ENCODE measurements around the gene KRT8. TPM values are rescaled to one million over a fixed set of nuclear protein-coding genes. Genes with fewer than 3 reads are reported as not detected.

KRT8 gene
- total RNA-seq = 815 TPM

DNA sequence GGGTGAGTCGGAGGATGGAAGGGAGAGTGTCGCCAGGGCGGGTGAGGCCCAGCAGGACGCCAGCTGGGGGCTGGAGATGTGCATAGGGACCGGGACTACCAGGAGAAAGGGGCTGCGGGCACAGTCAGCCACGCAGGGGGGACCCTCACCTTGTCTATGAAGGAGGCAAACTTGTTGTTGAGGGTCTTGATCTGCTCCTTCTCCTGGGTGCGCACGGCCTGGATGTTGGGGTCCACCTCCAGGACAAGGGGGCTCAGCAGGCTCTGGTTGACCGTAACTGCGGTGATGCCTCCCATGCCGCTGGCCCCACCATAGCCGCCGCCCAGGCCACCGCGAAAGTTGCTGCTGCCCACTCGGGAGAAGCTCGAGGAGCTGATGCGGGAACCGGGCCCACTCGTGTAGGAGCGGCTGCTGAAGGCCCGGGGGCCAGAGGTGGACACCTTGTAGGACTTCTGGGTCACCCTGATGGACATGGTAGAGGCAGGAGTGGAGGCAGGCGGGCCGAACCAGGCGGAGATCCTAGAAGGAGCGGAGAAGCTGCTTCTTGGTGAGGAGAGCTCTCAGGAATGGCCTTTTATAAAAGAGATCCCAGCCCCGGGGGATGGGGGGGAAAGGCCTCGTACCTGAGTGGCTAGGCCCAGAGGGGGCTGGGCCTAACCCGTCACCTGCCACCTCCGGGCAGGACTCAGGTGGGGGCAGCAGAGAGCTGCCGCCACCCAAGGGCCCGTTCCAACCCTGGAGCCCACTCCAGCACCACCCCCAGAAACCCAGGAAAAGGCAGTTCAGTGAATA lies at the start of gene KRT8:
KRT8 (minus strand) TSS at position 568 of the 792 bp plus-strand sequence; CDS start at position 473, 95 bp downstream.
- DNase-seq (ENCODE audit: low spot score) = peak; percentile 91

- DNase-seq (ENCODE audit: low spot score) = no peak
Measured at GRCh38 chr12:52953181-52953841, 48.4 kb upstream of the KRT8 start.

GRCh38 chr12:52952076-52952801 lies 47.4 kb upstream of the KRT8 start:
- no peak for DNase-seq (ENCODE audit: low spot score)

- DNase-seq (ENCODE audit: low spot score) = no peak
Measured at GRCh38 chr12:52951640-52952039, 46.8 kb upstream of the KRT8 start.

GRCh38 chr12:52951126-52951525 lies 46.2 kb upstream of the KRT8 start:
- no peak for DNase-seq (ENCODE audit: low spot score)

- no peak for DNase-seq (ENCODE audit: low spot score)
Measured at GRCh38 chr12:52950553-52950952, 45.7 kb upstream of the KRT8 start.

- peak; percentile 82 for DNase-seq (ENCODE audit: low spot score)
Measured at GRCh38 chr12:52949413-52950331, 44.8 kb upstream of the KRT8 start.

DNA sequence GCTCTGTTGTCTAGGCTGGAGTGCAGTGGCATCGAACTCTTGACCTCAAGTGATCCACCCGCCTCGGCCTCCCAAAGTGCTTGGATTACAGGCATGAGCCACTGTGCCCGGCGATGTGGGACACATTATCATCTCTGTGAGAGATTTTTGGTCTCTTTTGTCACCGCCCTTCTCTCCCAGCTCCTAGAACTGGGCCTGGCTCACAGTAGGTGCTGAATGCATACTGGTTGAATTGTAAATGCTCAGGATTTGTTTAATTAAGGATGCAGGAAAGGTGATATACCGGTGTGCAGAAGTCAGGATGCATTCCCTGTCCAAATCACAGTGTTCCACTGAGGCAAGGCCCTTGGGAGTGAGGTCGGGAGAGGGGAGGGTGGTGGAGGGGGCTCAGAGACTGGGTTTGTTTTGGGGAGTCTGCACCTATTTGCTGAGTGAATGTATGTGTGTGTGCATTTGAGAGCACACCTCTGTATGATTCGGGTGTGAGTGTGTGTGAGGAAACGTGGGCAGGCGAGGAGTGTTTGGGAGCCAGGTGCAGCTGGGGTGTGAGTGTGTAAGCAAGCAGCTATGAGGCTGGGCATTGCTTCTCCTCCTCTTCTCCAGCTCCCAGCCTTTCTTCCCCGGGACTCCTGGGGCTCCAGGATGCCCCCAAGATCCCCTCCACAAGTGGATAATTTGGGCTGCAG lies 43.0 kb upstream of the KRT8 start:
- DNase-seq (ENCODE audit: low spot score) = no peak

GRCh38 chr12:52946797-52947547 lies 42.1 kb upstream of the KRT8 start:
- peak; percentile 48 for DNase-seq (ENCODE audit: low spot score)

DNA sequence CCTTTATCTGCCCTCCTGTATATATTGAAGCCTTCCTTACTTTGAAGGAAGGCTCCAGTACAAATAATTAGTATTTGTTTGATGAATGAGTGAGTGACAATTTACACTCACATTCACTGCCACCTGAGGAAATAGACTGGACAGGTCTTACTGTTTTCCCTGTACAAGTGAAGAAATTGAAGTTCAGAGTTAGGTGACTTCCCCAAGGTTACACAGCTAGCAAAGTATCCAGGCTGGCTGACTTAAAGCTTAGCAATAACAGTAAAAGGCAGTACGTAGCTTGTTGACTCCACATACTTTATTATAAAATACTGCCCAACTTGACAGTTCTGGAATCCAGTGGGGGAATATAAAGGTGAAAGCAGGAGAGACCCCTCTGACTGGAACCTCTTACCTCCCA lies 41.5 kb upstream of the KRT8 start:
- DNase-seq (ENCODE audit: low spot score) = no peak

DNA sequence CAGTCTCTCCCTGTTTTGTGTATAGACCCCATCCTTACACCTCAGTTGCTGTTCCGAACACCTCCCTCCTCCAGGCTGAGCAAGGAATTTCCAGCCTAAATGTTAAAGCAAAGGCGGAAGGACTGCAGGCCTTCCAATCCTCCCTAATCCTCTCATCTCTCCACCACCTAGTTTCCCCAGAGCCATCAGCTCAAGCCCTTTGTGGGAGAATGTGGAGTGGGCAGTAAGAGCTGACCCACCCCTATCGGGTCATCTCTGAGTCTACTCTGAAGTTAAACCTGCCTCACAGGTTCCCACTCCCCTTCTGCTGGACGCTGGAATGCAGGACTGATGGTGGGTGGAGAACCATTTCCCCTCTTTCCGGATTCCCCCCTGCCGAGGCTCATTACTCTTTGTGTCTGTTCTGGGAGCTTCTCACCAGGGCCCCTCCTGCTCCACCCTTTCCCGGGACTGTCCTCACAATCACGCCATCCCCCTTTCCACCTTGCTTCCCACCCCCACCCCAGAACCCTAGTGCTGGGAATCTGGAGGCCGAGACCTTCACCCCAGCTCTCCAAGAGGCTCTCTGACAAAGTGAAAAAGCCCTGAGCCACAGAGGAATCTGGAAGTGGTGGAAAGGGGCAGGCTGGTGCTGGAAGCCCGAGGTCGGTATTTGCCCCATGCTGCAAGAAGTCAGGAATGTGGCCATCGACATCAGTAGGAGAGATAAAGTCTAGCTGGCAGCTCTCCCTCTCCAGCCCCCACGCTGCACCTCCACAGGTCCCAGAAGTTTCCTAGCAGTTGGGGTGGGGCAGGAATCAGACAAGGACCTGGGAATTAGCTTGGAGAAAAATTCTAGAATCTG lies 40.7 kb upstream of the KRT8 start:
- peak; percentile 44 for DNase-seq (ENCODE audit: low spot score)

DNA sequence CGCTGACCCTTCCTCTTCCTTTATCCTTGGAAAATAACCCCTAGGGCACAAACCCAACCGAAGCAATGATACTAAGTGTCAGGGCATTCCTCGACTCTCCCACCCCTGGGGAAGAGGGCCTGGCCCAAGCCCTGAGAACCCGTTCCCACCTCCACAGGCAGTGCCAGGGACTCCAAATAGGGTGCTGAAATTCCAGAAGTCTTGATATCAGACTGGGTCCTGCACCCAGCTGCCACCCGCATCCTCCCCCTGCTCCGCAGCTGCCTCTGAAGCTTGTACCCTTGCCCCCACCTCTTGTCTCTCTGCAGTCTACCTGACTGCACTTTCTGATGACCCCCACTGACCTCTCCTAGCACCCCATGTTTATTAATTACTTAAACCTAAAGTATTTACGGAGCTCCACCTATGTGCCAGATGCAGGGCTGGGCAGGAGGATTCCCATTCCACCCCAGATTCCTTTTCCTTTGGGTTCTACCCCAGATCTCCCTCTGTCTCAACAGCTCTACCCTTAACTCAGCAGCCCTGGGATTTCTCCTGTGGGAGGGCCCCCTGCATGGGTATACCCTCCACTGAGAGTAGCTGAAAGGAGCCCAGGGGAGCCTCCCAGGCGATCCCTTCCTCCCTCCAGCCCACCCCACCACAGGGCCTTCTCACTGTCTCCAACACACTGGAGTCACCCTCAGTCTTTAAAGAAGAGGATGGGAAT lies 40.0 kb upstream of the KRT8 start:
- DNase-seq (ENCODE audit: low spot score) = no peak

- no peak for DNase-seq (ENCODE audit: low spot score)
Measured at GRCh38 chr12:52942901-52943181, 38.0 kb upstream of the KRT8 start.

DNA sequence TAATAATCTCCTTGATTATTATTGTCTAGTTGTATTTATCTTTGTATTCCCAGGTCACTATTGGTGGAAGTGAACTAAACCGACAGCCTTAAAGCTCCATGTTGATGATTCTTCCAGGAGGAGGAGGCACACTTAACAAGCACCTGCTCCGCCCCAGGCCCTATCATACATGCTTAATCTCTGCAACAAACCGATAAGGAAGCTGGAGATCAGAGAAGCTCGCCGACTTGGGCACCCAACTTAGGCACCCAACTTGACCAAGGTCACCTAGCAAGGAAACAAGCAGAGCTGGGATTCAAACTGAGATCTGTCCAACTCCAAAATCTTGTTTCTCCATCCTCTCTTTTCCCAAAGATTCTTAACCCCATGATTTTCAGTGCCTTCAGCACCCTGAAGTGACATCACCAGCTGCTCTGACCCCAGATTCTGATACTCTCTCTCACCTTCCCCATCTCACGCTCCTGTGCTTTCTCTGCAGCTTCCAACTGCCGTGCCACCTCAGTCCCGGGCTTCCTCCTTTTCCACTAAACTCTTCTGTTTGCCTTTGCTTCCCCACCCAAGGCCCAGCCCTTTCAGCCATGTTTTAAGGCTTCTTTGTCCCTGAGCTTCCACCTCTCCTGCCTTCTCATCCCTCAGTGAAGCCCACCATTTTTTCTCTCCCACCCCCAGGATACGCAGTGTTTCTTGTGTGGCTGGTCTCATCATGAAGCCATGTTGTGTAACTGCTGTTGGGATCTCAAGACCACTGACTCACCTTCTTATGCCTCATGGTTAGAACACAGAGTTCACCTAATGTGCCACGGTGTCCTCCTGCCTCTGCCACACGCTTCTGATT lies 37.4 kb upstream of the KRT8 start:
- no peak for DNase-seq (ENCODE audit: low spot score)

- no peak for DNase-seq (ENCODE audit: low spot score)
Measured at GRCh38 chr12:52929538-52929937, 24.7 kb upstream of the KRT8 start.

GRCh38 chr12:52927964-52928363 lies 23.1 kb upstream of the KRT8 start:
- DNase-seq (ENCODE audit: low spot score) = no peak

DNA sequence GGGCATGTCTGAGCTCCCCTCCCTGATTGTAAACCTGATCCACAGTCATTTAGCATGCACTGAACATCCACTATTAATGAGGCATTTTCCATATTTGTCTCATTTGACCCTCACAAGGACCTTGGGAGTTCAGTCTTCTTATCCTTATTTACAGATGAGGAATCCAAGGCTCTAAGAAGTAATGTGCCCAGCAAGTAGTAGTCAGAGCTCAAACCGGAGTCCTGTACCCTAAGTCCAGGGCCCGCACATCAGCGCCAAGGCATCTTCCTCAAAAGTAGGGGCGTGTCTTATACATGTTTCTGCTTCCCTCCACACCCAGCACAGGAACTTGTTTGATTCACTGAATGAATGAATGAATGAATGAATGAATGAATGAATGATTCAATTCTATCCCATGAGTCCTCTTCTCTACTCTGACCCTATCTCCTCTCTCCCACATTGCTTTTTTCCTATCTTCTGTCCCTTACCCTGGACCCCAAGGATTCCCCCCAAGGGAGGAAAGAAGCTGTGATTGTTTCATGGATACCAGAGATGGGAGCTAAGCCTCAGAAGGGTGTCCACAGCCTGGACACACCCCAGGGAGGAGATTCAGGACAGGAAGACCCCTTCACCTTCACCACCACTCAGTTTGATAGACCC lies 21.8 kb upstream of the KRT8 start:
- no peak for DNase-seq (ENCODE audit: low spot score)
